ENCODE data around the gene PITPNM3. TPM values are rescaled to one million over a fixed set of nuclear protein-coding genes. Genes with fewer than 3 reads are reported as not detected.

The PITPNM3 gene
- total and polyA plus RNA-seq, 2 of the 8 experiments (the other 6 are each of a cell fraction or from before 2014, with no cell fraction given), result 1.7 to 3.1 TPM

DNA sequence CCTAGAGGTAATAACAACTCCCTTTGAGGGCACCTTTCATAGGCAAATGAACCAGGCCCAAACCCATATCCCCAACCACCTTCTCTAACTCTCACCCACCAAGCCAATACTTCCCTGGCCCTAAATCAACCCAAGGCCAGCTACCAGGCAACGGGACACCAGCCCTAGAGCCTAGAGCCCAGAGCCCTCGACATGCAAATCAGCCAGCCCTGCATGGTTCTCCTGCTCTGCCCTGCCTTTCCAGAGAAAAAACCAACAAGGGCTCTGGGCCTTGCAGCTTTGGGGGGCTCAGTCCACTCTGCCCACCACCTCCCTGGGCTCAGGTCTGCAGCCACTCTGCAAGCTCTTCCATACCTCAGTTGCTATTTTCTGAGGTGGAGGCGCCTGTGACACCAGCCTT lies 55.0 kb downstream of the PITPNM3 start:
- no peak for FAIRE-seq
- CTCF ChIA-PET (ENCODE audit: partially characterized antibody), result interaction anchor here (0.7 to 3.6 kb wide), 3 partner anchors 10 to 58 kb away, joined by 3 to 11 read pairs (median 3); no protein-coding TSS in a partner anchor
- H3K9me3 ChIP-seq (ENCODE audit: insufficient read depth in 2 of 2, low read depth in 1 of 2, low read length in 1 of 2), result no peaks in the 10 kb centered on the region; a peak in 1 of 4 replicates

More for the DNA sequence above, 55.0 kb downstream of the PITPNM3 start:
- H2AK5ac ChIP-seq (ENCODE audit: low read depth, low read length), result no peak overlapping the region
- no peaks in the 10 kb centered on the region for H3K79me2 ChIP-seq (ENCODE audit: control insufficient read depth in 1 of 2, insufficient read depth in 2 of 2, low read length in 2 of 2)
- H3K79me1 ChIP-seq (ENCODE audit: low read depth, low read length), result no peaks in the 10 kb centered on the region
- H3K4me2 ChIP-seq (ENCODE audit: insufficient read depth in 1 of 2, low read depth in 2 of 2, low read length in 2 of 2), result no peak overlapping the region
- TF ChIP-seq TCF12 (IDR thresholded peaks at IDR 0.05; ENCODE audit: low read depth, low read length) (no peak), CBX8 (IDR thresholded peaks at IDR 0.05; ENCODE audit: borderline replicate concordance, low read depth, low read length) (no peak), SP2 (IDR thresholded peaks at IDR 0.05; ENCODE audit: low read length) (no peak)
- 64% methylated on average over 3 of the region's 3 CpGs; no CpG with 5 or more reads in 1 of the 2 experiments for WGBS, 2 experiments (ENCODE audit: extremely low coverage in 1 of 2, insufficient coverage in 1 of 2, insufficient read length in 1 of 2, insufficient replicate concordance in 2 of 2, low coverage in 1 of 2, low lambda C conversion rate in 2 of 2, missing lambda C conversion rate in 1 of 2)
- no peak overlapping the region for H3K27ac ChIP-seq (ENCODE audit: low read depth, low read length)
- H3K23ac ChIP-seq (ENCODE audit: insufficient read length), result no peak overlapping the region
- no peak overlapping the region for H3K56ac ChIP-seq (replicated peaks; ENCODE audit: insufficient read length, low read depth, low read length)
- no peaks in the 10 kb centered on the region for H4K20me1 ChIP-seq (replicated peaks in 1 of 2; ENCODE audit: control insufficient read depth in 1 of 2, insufficient read depth in 2 of 2, low read length in 2 of 2)
- DNase-seq (ENCODE audit: low read depth in 1 of 2, low spot score in 2 of 2), result no peak
- no peak overlapping the region for H2BK20ac ChIP-seq (ENCODE audit: low read length)
- no peak overlapping the region for H4K91ac ChIP-seq (replicated peaks; ENCODE audit: insufficient read length, low read length)
- H2BK15ac ChIP-seq (ENCODE audit: low read length), result no peak overlapping the region
- H3K14ac ChIP-seq (ENCODE audit: insufficient read length), result no peak overlapping the region
- no peak overlapping the region for H2AFZ ChIP-seq (ENCODE audit: low read length)
- no peak overlapping the region for H2BK5ac ChIP-seq (ENCODE audit: low read depth, low read length)
- no peaks in the 10 kb centered on the region for H3K36me3 ChIP-seq (ENCODE audit: control insufficient read depth in 2 of 4, insufficient read depth in 4 of 4, low read length in 3 of 4)
- H3K18ac ChIP-seq (ENCODE audit: extremely low read depth, low read length), result no peak overlapping the region
- peaks cover 3 to 22% (median 9%) of the 10 kb centered on the region in 4 experiments for H3K4me1 ChIP-seq (replicated peaks in 1 of 4; ENCODE audit: control insufficient read depth in 3 of 4, insufficient read depth in 4 of 4, low read length in 3 of 4)
- no peak overlapping the region for H2BK120ac ChIP-seq (replicated peaks; ENCODE audit: low read depth, low read length)
- H4K8ac ChIP-seq (ENCODE audit: extremely low read depth, insufficient read depth, low read length), result 0 out of 2 replicates have a peak overlapping the region, but pooled peaks have one; percentile 16
- H3K4me3 ChIP-seq (ENCODE audit: extremely low read depth in 1 of 4, insufficient read depth in 2 of 4, low read depth in 3 of 4, low read length in 4 of 4), result no peak overlapping the region
- H3K9ac ChIP-seq (replicated peaks in 1 of 4; ENCODE audit: extremely low read depth in 1 of 4, low read depth in 3 of 4, low read length in 3 of 4), result no peak overlapping the region
- H3K27me3 ChIP-seq (replicated peaks in 1 of 4; ENCODE audit: control insufficient read depth in 3 of 4, extremely low read depth in 1 of 4, insufficient read depth in 3 of 4, low read length in 3 of 4), result no peaks in the 10 kb centered on the region
- 0 out of 2 replicates have a peak overlapping the region, but pooled peaks have one; percentile 27 for H2BK12ac ChIP-seq (ENCODE audit: low read depth, low read length)
- no peak overlapping the region for H3K4ac ChIP-seq (replicated peaks; ENCODE audit: insufficient read length, low read depth, low read length)
- H4K5ac ChIP-seq (ENCODE audit: insufficient read length, low read depth, low read length), result no peak overlapping the region
- H3K23me2 ChIP-seq (ENCODE audit: low read depth, low read length), result no peaks in the 10 kb centered on the region
- POLR2A ChIA-PET (ENCODE audit: partially characterized antibody), result no interaction called here
